NB4 (cell line): ENCODE measurements around the gene C1QTNF6.

Experiments
- CTCF ChIP-seq: IDR thresholded peaks from one replicate; pipeline ENCODE4 v1.5.1; 2012; ENCODE audit warnings: low read depth, low read length
- MAX ChIP-seq: IDR thresholded peaks from 2 replicates; pipeline ENCODE4 v1.6.1; 2011; ENCODE audit warnings: low read depth, low read length
- MYC ChIP-seq: IDR thresholded peaks from 2 replicates; pipeline ENCODE4 v1.6.1; 2011; ENCODE audit warnings: low read depth, low read length
- POLR2A ChIP-seq: IDR thresholded peaks from 2 replicates; pipeline ENCODE4 v1.6.1; 2011; ENCODE audit warnings: mild to moderate bottlenecking; ENCODE audit not compliant: insufficient read length; ENCODE audit errors: extremely low read depth

- TF ChIP-seq POLR2A (no peak), CTCF (no peak), MYC (no peak), MAX (no peak)
Observed at GRCh38 chr22:37195921-37196320, 7.9 kb upstream of the C1QTNF6 start.
